HepG2 (cell line): ENCODE measurements around the gene CDC42BPG. TPM values are rescaled to one million over a fixed set of nuclear protein-coding genes. Genes with fewer than 3 reads are reported as not detected.
A peak's percentile ranks its signal among the peaks of the same experiment; 100 is the strongest.

Experiments used
- ATAC-seq: fragments of 200-7000 bp; cut with Tn5 transposase; 3 replicates; pipeline ENCODE4 v1.9.1; 2020; ENCODE audit warnings: mild to moderate bottlenecking, moderate library complexity
- BruUV-seq: library from RNA; stranded (reverse); fragments of 400-500 nt; replicated peaks from 2 replicates; lab custom pipeline; 2021; lab: Mats Ljungman, UMichigan
- CTCF ChIA-PET: fragments of 300-600 bp; formaldehyde crosslinking; extraction: SDS; loops from one replicate; lab custom pipeline; 2021; ENCODE audit warnings: low total read pairs, inconsistent platforms, low intra/inter-chr PET ratio; lab: Yijun Ruan, JAX
- POLR2A ChIA-PET: fragments of 350-600 bp; sonication (Branson Sonifier 250); formaldehyde crosslinking; loops from one replicate; lab custom pipeline; 2020; ENCODE audit warnings: antibody characterized with exemption, inconsistent platforms; lab: Yijun Ruan, JAX
- DNase-seq: peaks from one replicate; pipeline ENCODE4 v3.0.0-alpha.2; 2015; ENCODE audit warnings: low spot score
- FAIRE-seq: peaks from 3 replicates; lab custom pipeline; 2011; peaks lifted over from hg19 to GRCh38; lab: Jason Lieb, UNC
- H2AFZ ChIP-seq: one replicate; pipeline ENCODE4 v1.6.1; 2011; ENCODE audit warnings: low read length, inconsistent platforms
- H3K27ac ChIP-seq: fragments of 300-600 bp; 3 replicates; pipeline ENCODE4 v1.8.0; 2011; ENCODE audit warnings: mixed run types, mild to moderate bottlenecking, mixed read lengths, low read length, inconsistent platforms; ENCODE audit not compliant: insufficient read depth; ENCODE audit errors: extremely low read length
- H3K27me3 ChIP-seq, 2 experiments: fragments of 200-600 bp in 1 of 2; 2 replicates in 1 of 2; 3 replicates in 1 of 2; pipeline versions ENCODE4 v1.6.0 to v1.8.0; 2011; ENCODE audit warnings: low read length in 2 of 2, mild to moderate bottlenecking in 2 of 2, moderate library complexity in 2 of 2, inconsistent platforms in 1 of 2; ENCODE audit not compliant: insufficient read depth in 2 of 2, control insufficient read depth in 1 of 2
- H3K36me3 ChIP-seq, 2 experiments: fragments of 200-600 bp in 1 of 2; replicated peaks in 1 of 2; 2 replicates in 1 of 2; 3 replicates in 1 of 2; pipeline versions ENCODE4 v1.5.1 to v1.8.0; 2011; ENCODE audit warnings: low read length in 2 of 2, inconsistent platforms in 1 of 2; ENCODE audit not compliant: insufficient read depth in 2 of 2, control insufficient read depth in 1 of 2
- H3K4me1 ChIP-seq: 2 replicates; pipeline ENCODE4 v1.5.1; 2012; ENCODE audit warnings: low read length, inconsistent platforms; ENCODE audit not compliant: insufficient read depth
- H3K4me2 ChIP-seq: 2 replicates; pipeline ENCODE4 v1.6.0; 2011; ENCODE audit warnings: low read depth, low read length, inconsistent platforms
- H3K4me3 ChIP-seq, 3 experiments: fragments of 200-600 bp in 1 of 3; sonication (generic), shearing (Covaris generic) in 1 of 3; replicated peaks in 1 of 3; 2 replicates each; pipeline ENCODE4 v1.5.1; 2011 to 2016; ENCODE audit warnings: low read length in 3 of 3, inconsistent platforms in 2 of 3, low read depth in 2 of 3, mild to moderate bottlenecking in 2 of 3, control low read depth in 1 of 3, mixed read lengths in 1 of 3; ENCODE audit not compliant: insufficient read depth in 1 of 3
- H3K79me2 ChIP-seq: one replicate; pipeline ENCODE4 v1.6.1; 2011; ENCODE audit warnings: low read length, inconsistent platforms; ENCODE audit not compliant: insufficient read depth
- H3K9ac ChIP-seq: 2 replicates; pipeline ENCODE4 v1.6.0; 2011; ENCODE audit warnings: mild to moderate bottlenecking, low read depth, low read length, inconsistent platforms; ENCODE audit not compliant: insufficient read depth
- H3K9me3 ChIP-seq: 2 replicates; pipeline ENCODE4 v1.5.1; 2012; ENCODE audit warnings: mild to moderate bottlenecking, low read length
- H4K20me1 ChIP-seq: 2 replicates; pipeline ENCODE4 v1.6.0; 2011; ENCODE audit warnings: inconsistent platforms, mild to moderate bottlenecking, low read length, moderate library complexity; ENCODE audit not compliant: insufficient read depth
- GABPA ChIP-seq, 2 experiments: IDR thresholded peaks; 2 replicates each; pipeline ENCODE4 v1.6.1; 2011 to 2016; ENCODE audit warnings: low read depth in 2 of 2, low read length in 1 of 2, missing biosample characterization in 1 of 2, missing genetic modification characterization in 1 of 2
- GABPB1 ChIP-seq: IDR thresholded peaks from 2 replicates; pipeline ENCODE4 v1.6.1; 2016; ENCODE audit warnings: mild to moderate bottlenecking, missing genetic modification reagents, moderate library complexity, missing compliant biosample characterization
- MTA1 ChIP-seq: sonication (generic); formaldehyde crosslinking; IDR thresholded peaks from 2 replicates; pipeline ENCODE4 v1.4.0; 2020; ENCODE audit warnings: missing genetic modification reagents, mild to moderate bottlenecking, borderline replicate concordance
- ZBTB38 ChIP-seq: sonication (generic); formaldehyde crosslinking; IDR thresholded peaks from 2 replicates; pipeline ENCODE4 v1.5.1; 2020; ENCODE audit warnings: mild to moderate bottlenecking, missing genetic modification reagents
- ZFP36 ChIP-seq: fragments of 150-350 bp; IDR thresholded peaks from 2 replicates; pipeline ENCODE4 v1.6.1; 2018; ENCODE audit warnings: borderline replicate concordance, low read length, low read depth; ENCODE audit not compliant: partially characterized antibody
- ZMYM3 ChIP-seq: sonication (generic); formaldehyde crosslinking; IDR thresholded peaks from 2 replicates; pipeline ENCODE4 v1.5.1; 2020; ENCODE audit warnings: mild to moderate bottlenecking, missing genetic modification reagents
- ZNF720 ChIP-seq: sonication (generic); formaldehyde crosslinking; IDR thresholded peaks from 2 replicates; pipeline ENCODE4 v1.4.0; 2020; ENCODE audit warnings: missing genetic modification reagents
- ZNF768 ChIP-seq: sonication (generic); formaldehyde crosslinking; IDR thresholded peaks from 2 replicates; pipeline ENCODE4 v1.4.0; 2020; ENCODE audit warnings: missing genetic modification reagents
- ZSCAN21 ChIP-seq: sonication (generic); formaldehyde crosslinking; IDR thresholded peaks from 2 replicates; pipeline ENCODE4 v1.8.0; 2022; ENCODE audit warnings: mild to moderate bottlenecking, missing genetic modification reagents, moderate library complexity, borderline replicate concordance
- WGBS: methylation state at CpG from one replicate; pipeline ENCODE4 v1.1.6; 2017; ENCODE audit warnings: low lambda C conversion rate; 5-methylcytosine and 5-hydroxymethylcytosine counted together
- in situ Hi-C: cut with HindIII; loops from 2 replicates; pipeline ENCODE4 v1.10.0; 2017; ENCODE audit warnings: low pct_unique_long_range_greater_than_20kb; ENCODE audit not compliant: extremely low pct_ligation_motif_present
- intact Hi-C: fragments of 100-400 bp; cut with micrococcal nuclease; formaldehyde crosslinking; loops from one replicate; pipeline ENCODE4 v1.10.0; 2022; ENCODE audit not compliant: unreplicated experiment
- polyA plus RNA-seq, 8 experiments: library from polyadenylated mRNA; depleted of rRNA in 3 of 8; stranded (reverse) in 7 of 8; unstranded in 1 of 8; fragments of >200 nt; fragmentation: Illumina TruSeq in 4 of 8; extraction: Trizol in 4 of 8; gene quantifications; 2 replicates each; pipeline versions ENCODE4 v1.2.1 to v1.2.3, GENCODE V29; 2011 to 2016; ENCODE audit warnings: low read depth in 4 of 8, missing spikeins in 1 of 8, mixed read lengths in 1 of 8; ENCODE audit not compliant: insufficient read depth in 1 of 8
- total RNA-seq, 5 experiments: library from RNA; depleted of rRNA; stranded (reverse); fragments of >200 nt; fragmentation: Illumina TruSeq; extraction: Trizol; gene quantifications; 2 replicates each; pipeline ENCODE4 v1.2.3, GENCODE V29; 2016; ENCODE audit warnings: low read depth in 1 of 5
- TF ChIP-seq, protein P1 (sequence below): sonication (generic); formaldehyde crosslinking; IDR thresholded peaks from 2 replicates; pipeline ENCODE4 v1.4.0; 2020; ENCODE audit warnings: missing genetic modification reagents; ENCODE audit errors: not compliant biosample characterization
- TF ChIP-seq, protein P2 (sequence below): sonication (generic); formaldehyde crosslinking; IDR thresholded peaks from 2 replicates; pipeline ENCODE4 v1.4.0; 2020; ENCODE audit warnings: missing genetic modification reagents
- TF ChIP-seq, protein P3 (sequence below): sonication (generic); formaldehyde crosslinking; IDR thresholded peaks from 2 replicates; pipeline ENCODE4 v1.4.0; 2020; ENCODE audit warnings: mild to moderate bottlenecking, missing genetic modification reagents

The CDC42BPG gene
- total and polyA plus RNA-seq, 2 of the 13 experiments (the other 11 are each of a cell fraction or from before 2014, with no cell fraction given), result 0.55 to 1.4 TPM

DNA sequence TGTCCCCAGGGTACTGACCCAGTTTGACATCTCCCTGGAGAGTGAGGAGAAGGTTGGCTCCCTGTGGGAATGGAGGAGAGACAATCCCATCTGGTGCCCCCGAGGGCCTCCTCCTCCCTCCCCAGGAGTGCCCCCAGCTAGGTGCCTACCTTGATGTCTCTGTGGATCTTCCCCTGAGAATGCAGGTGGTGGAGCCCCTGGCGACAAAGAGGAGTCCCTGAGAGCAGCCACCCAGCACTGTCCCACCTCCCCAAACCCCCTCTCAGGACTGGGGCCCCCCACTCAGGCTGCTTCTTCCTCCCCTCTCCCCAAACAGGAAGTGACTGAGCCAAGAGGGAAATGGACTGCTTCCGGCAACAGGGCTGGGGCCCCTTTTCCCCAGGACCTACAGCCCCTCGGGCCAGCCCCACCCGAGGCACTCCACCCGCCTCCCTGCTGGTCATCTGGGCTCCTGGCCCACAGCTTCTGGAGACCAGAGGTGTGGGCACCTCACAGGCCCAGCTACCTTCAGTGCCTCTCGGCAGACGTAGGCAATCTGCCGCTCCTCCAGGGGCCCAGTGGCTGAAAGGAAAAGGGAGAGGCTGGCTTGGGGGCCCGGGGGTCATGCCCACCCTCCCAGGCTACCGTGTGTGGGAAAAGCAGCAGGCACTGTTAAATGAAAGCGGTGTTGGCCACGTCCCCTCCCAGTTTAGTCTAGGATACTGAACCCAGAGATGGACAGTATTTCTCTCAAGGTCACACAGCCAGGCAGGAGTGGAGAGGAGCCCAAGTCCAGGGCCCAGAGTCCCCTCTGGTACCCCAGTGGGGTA lies 42.7 kb downstream of the CDC42BPG start:
- WGBS, result 52% methylated on average over 4 of the region's 13 CpGs
- peak overlapping the region; percentile 25; the same call in 1 of the 2 replicates for H3K9ac ChIP-seq
- no peak for DNase-seq
- no peak overlapping the region for H2AFZ ChIP-seq
- peaks cover 5 to 19% of the 10 kb centered on the region in 2 experiments; a peak in 3 of 5 replicates for H3K36me3 ChIP-seq
- in situ Hi-C loops (loop anchor here (5.0 kb wide), 1 partner anchor 41 kb away; the partner anchor contains the start of gene CDC42BPG), intact Hi-C loops (loop anchor here (2.0 to 5.0 kb wide), 2 partner anchors 23 to 46 kb away; partner anchors contain the start of gene SF1)
- no peaks in the 10 kb centered on the region for H4K20me1 ChIP-seq
- CTCF ChIA-PET, result no interaction called here
- TF ChIP-seq GABPB1 (CRISPR knock-in tag) (peak; percentile 47; the same call in 1 of the 2 replicates), ZNF720 (no peak), ZFP36 (no peak), ZSCAN21 (CRISPR knock-in tag) (no peak), GABPA (IDR thresholded peaks at IDR 0.05; ENCODE audit: low read depth, low read length) (peak; percentile 35; the same call in 1 of the 2 replicates), GABPA (CRISPR knock-in tag; IDR thresholded peaks at IDR 0.05; ENCODE audit: low read depth) (peak; percentile 74), ZNF768 (CRISPR knock-in tag) (peak; percentile 93), ZMYM3 (CRISPR knock-in tag) (0 out of 2 replicates have a peak, but pooled peaks have one; percentile 8), ZBTB38 (CRISPR knock-in tag) (0 out of 2 replicates have a peak, but pooled peaks have one; percentile 43), MTA1 (CRISPR knock-in tag) (no peak)
- TF ChIP-seq, protein P1, sequence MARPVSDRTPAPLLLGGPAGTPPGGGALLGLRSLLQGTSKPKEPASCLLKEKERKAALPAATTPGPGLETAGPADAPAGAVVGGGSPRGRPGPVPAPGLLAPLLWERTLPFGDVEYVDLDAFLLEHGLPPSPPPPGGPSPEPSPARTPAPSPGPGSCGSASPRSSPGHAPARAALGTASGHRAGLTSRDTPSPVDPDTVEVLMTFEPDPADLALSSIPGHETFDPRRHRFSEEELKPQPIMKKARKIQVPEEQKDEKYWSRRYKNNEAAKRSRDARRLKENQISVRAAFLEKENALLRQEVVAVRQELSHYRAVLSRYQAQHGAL (CRISPR knock-in tag), result no peak
- TF ChIP-seq, protein P2, sequence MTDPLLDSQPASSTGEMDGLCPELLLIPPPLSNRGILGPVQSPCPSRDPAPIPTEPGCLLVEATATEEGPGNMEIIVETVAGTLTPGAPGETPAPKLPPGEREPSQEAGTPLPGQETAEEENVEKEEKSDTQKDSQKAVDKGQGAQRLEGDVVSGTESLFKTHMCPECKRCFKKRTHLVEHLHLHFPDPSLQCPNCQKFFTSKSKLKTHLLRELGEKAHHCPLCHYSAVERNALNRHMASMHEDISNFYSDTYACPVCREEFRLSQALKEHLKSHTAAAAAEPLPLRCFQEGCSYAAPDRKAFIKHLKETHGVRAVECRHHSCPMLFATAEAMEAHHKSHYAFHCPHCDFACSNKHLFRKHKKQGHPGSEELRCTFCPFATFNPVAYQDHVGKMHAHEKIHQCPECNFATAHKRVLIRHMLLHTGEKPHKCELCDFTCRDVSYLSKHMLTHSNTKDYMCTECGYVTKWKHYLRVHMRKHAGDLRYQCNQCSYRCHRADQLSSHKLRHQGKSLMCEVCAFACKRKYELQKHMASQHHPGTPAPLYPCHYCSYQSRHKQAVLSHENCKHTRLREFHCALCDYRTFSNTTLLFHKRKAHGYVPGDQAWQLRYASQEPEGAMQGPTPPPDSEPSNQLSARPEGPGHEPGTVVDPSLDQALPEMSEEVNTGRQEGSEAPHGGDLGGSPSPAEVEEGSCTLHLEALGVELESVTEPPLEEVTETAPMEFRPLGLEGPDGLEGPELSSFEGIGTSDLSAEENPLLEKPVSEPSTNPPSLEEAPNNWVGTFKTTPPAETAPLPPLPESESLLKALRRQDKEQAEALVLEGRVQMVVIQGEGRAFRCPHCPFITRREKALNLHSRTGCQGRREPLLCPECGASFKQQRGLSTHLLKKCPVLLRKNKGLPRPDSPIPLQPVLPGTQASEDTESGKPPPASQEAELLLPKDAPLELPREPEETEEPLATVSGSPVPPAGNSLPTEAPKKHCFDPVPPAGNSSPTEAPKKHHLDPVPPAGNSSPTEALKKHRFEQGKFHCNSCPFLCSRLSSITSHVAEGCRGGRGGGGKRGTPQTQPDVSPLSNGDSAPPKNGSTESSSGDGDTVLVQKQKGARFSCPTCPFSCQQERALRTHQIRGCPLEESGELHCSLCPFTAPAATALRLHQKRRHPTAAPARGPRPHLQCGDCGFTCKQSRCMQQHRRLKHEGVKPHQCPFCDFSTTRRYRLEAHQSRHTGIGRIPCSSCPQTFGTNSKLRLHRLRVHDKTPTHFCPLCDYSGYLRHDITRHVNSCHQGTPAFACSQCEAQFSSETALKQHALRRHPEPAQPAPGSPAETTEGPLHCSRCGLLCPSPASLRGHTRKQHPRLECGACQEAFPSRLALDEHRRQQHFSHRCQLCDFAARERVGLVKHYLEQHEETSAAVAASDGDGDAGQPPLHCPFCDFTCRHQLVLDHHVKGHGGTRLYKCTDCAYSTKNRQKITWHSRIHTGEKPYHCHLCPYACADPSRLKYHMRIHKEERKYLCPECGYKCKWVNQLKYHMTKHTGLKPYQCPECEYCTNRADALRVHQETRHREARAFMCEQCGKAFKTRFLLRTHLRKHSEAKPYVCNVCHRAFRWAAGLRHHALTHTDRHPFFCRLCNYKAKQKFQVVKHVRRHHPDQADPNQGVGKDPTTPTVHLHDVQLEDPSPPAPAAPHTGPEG (CRISPR knock-in tag), result no peak
- TF ChIP-seq, protein P3, sequence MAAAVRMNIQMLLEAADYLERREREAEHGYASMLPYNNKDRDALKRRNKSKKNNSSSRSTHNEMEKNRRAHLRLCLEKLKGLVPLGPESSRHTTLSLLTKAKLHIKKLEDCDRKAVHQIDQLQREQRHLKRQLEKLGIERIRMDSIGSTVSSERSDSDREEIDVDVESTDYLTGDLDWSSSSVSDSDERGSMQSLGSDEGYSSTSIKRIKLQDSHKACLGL (CRISPR knock-in tag), result no peak
- H3K27me3 ChIP-seq, result no peaks in the 10 kb centered on the region
- H3K27ac ChIP-seq, result no peak overlapping the region
- no peaks in the 10 kb centered on the region for H3K9me3 ChIP-seq
- ATAC-seq, result no peak
- H3K79me2 ChIP-seq, result no peaks in the 10 kb centered on the region
- FAIRE-seq, result no peak
- peak overlapping the region; percentile 75 for H3K4me2 ChIP-seq
- H3K4me3 ChIP-seq, result peak overlapping the region in 1 of 3 experiments; percentile 72; a peak in 1 of 6 replicates
- POLR2A ChIA-PET, result interaction anchor here (2.3 to 3.2 kb wide), 2 partner anchors 23 to 42 kb away, joined by 5 to 19 read pairs; partner anchors contain the start of genes CDC42BPG and SF1
- peaks cover 56% of the 10 kb centered on the region for H3K4me1 ChIP-seq
- no TSS peak for BruUV-seq
